Endothelial cell of umbilical vein (primary cell): ENCODE data around the gene DAB1.

Source experiments
- EZH2 ChIP-seq: IDR thresholded peaks from 2 replicates; pipeline ENCODE4 v1.6.1; 2012; ENCODE audit warnings: borderline replicate concordance, low read depth, mild to moderate bottlenecking, moderate library complexity, low read length, inconsistent platforms; ENCODE audit not compliant: severe bottlenecking
- JUN ChIP-seq: IDR thresholded peaks from 2 replicates; pipeline ENCODE4 v1.6.1; 2011; ENCODE audit warnings: borderline replicate concordance, low read depth; ENCODE audit not compliant: insufficient read length, insufficient read depth
- POLR2A ChIP-seq: IDR thresholded peaks from 2 replicates; pipeline ENCODE4 v1.6.1; 2012; ENCODE audit warnings: low read depth, mild to moderate bottlenecking, control low read depth, low read length
- POLR2AphosphoS5 ChIP-seq: IDR thresholded peaks from 2 replicates; pipeline ENCODE4 v1.6.1; 2012; ENCODE audit warnings: low read depth, mild to moderate bottlenecking, control low read depth, low read length, moderate library complexity; ENCODE audit not compliant: insufficient read depth
- TF ChIP-seq, protein P1 (sequence below), 2 donors: IDR thresholded peaks; 1 replicate in 1 of 2; 2 replicates in 1 of 2; pipeline ENCODE4 v1.5.1; 2011; ENCODE audit warnings: low read length in 2 of 2, mild to moderate bottlenecking in 2 of 2, moderate library complexity in 2 of 2, control low read depth in 1 of 2, inconsistent platforms in 1 of 2, low read depth in 1 of 2; ENCODE audit not compliant: insufficient read depth in 1 of 2; ENCODE audit errors: extremely low read depth in 1 of 2

DNA sequence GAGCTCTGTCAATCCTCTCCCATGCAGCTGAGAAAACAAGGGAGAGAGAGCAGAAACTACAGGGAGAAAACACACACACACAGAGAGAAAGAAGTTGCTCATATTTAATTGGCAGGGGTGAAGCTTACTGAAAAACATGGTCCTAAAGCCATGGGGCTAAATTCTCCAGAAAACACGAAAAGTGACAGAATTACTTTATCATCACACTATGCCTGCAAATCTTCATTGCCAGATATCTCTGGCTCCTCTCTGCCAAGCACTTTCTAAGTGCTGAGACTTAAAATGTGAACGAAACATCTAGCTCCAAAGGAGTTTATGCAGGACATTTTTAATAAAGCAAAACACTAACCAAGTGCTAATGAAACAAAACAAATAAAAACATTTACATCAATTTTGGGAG is 134.1 kb downstream of the DAB1 start:
- TF ChIP-seq, protein P1, sequence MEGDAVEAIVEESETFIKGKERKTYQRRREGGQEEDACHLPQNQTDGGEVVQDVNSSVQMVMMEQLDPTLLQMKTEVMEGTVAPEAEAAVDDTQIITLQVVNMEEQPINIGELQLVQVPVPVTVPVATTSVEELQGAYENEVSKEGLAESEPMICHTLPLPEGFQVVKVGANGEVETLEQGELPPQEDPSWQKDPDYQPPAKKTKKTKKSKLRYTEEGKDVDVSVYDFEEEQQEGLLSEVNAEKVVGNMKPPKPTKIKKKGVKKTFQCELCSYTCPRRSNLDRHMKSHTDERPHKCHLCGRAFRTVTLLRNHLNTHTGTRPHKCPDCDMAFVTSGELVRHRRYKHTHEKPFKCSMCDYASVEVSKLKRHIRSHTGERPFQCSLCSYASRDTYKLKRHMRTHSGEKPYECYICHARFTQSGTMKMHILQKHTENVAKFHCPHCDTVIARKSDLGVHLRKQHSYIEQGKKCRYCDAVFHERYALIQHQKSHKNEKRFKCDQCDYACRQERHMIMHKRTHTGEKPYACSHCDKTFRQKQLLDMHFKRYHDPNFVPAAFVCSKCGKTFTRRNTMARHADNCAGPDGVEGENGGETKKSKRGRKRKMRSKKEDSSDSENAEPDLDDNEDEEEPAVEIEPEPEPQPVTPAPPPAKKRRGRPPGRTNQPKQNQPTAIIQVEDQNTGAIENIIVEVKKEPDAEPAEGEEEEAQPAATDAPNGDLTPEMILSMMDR (IDR thresholded peaks at IDR 0.05; ENCODE audit: extremely low read depth in 1 of 2, insufficient read depth in 1 of 2, low read depth in 1 of 2, low read length in 2 of 2), result no peak
- TF ChIP-seq POLR2A, result no peak
- TF ChIP-seq EZH2, result no peak
- TF ChIP-seq JUN, result no peak
- no peak for TF ChIP-seq POLR2AphosphoS5
